Karpas-422 (cell line): Measurements from ENCODE around the gene CCDC85B. TPM values are rescaled to one million over a fixed set of nuclear protein-coding genes. Genes with fewer than 3 reads are reported as not detected.

Source experiments
- DNase-seq: peaks from one replicate; pipeline ENCODE4 v3.0.0-alpha.2; 2015
- H2AFZ ChIP-seq: fragments of 200-600 bp; sonication (generic); 2 replicates; pipeline ENCODE4 v1.6.1; 2014; ENCODE audit warnings: antibody characterized with exemption, low read length, mixed read lengths
- H3K27ac ChIP-seq: fragments of 200-600 bp; sonication (generic); 2 replicates; pipeline ENCODE4 v1.5.1; 2014; ENCODE audit warnings: mild to moderate bottlenecking, low read length, moderate library complexity
- H3K27me3 ChIP-seq: fragments of 200-600 bp; sonication (generic); 2 replicates; pipeline ENCODE4 v1.6.1; 2014; ENCODE audit warnings: low read length, mixed read lengths
- H3K36me3 ChIP-seq: fragments of 200-600 bp; sonication (generic); 2 replicates; pipeline ENCODE4 v1.6.1; 2014; ENCODE audit warnings: low read length, mixed read lengths; ENCODE audit not compliant: insufficient read depth
- H3K4me1 ChIP-seq: fragments of 200-600 bp; sonication (generic); 2 replicates; pipeline ENCODE4 v1.6.1; 2014; ENCODE audit warnings: mild to moderate bottlenecking, low read length, mixed read lengths
- H3K4me2 ChIP-seq: fragments of 200-600 bp; sonication (generic); 2 replicates; pipeline ENCODE4 v1.6.1; 2014; ENCODE audit warnings: low read length, low read depth, mild to moderate bottlenecking; ENCODE audit not compliant: poor library complexity, severe bottlenecking
- H3K4me3 ChIP-seq: fragments of 200-600 bp; sonication (generic); 2 replicates; pipeline ENCODE4 v1.5.1; 2014; ENCODE audit warnings: mild to moderate bottlenecking, antibody characterized with exemption, low read length, mixed read lengths
- H3K79me2 ChIP-seq: fragments of 200-600 bp; sonication (generic); 2 replicates; pipeline ENCODE4 v1.6.1; 2014; ENCODE audit warnings: mild to moderate bottlenecking, low read length, mixed read lengths
- H3K9ac ChIP-seq: fragments of 200-600 bp; sonication (generic); 2 replicates; pipeline ENCODE4 v1.6.0; 2014; ENCODE audit warnings: low read length
- H3K9me2 ChIP-seq: fragments of 200-600 bp; sonication (generic), shearing (Covaris generic); replicated peaks from 2 replicates; pipeline ENCODE4 v1.6.0; 2014; ENCODE audit warnings: mild to moderate bottlenecking, low read length, moderate library complexity; ENCODE audit not compliant: insufficient read depth
- H3K9me3 ChIP-seq: fragments of 300-700, 200-600 bp; sonication (generic); 2 replicates; pipeline ENCODE4 v1.6.1; 2014; ENCODE audit warnings: low read length, mixed read lengths
- H4K20me1 ChIP-seq: fragments of 200-600 bp; sonication (generic); 2 replicates; pipeline ENCODE4 v1.6.1; 2014; ENCODE audit warnings: mild to moderate bottlenecking, antibody characterized with exemption, low read length, low read depth; ENCODE audit not compliant: insufficient read depth
- total RNA-seq: library from RNA; depleted of rRNA; stranded (reverse); fragments of >200 nt; shearing (Covaris generic); gene quantifications from 2 replicates; pipeline ENCODE4 v1.2.3, GENCODE V29; 2014; ENCODE audit warnings: low replicate concordance

Gene CCDC85B
- total RNA-seq, 1 experiment from 2014 or later: 21.3 TPM

- Histone ChIP-seq H3K36me3 (no peaks in the 10 kb centered on the region), H3K4me2 (no peak overlapping the region), H3K27ac (no peak overlapping the region), H3K9me3 (no peaks in the 10 kb centered on the region), H2AFZ (no peak overlapping the region), H3K9ac (no peak overlapping the region), H3K9me2 (no peaks in the 10 kb centered on the region), H3K4me1 (peaks cover 38% of the 10 kb centered on the region), H3K27me3 (no peaks in the 10 kb centered on the region), H3K79me2 (peaks cover 14% of the 10 kb centered on the region), H3K4me3 (no peak overlapping the region), H4K20me1 (peaks cover 8% of the 10 kb centered on the region; the same call in 1 of the 2 replicates)
- DNase-seq: peak; percentile 35
These were observed 5.1 kb downstream of the CCDC85B start for GRCh38 chr11:65895482-65895981.

- Histone ChIP-seq H3K27me3 (no peaks in the 10 kb centered on the region), H3K4me2 (no peak overlapping the region), H3K9me3 (no peaks in the 10 kb centered on the region), H3K4me1 (peaks cover 41% of the 10 kb centered on the region), H3K9me2 (no peaks in the 10 kb centered on the region), H3K36me3 (no peaks in the 10 kb centered on the region), H2AFZ (no peak overlapping the region), H3K79me2 (peaks cover 8% of the 10 kb centered on the region), H4K20me1 (peaks cover 6% of the 10 kb centered on the region; the same call in 1 of the 2 replicates), H3K9ac (no peak overlapping the region), H3K27ac (no peak overlapping the region), H3K4me3 (no peak overlapping the region)
- DNase-seq: no peak
These were observed 5.8 kb downstream of the CCDC85B start for GRCh38 chr11:65896034-65896999.

GRCh38 chr11:65897020-65897471 lies 6.6 kb downstream of the CCDC85B start:
- H3K9ac ChIP-seq: no peak overlapping the region
- peaks cover under 1% of the 10 kb centered on the region; the same call in 1 of the 2 replicates for H3K79me2 ChIP-seq
- no peaks in the 10 kb centered on the region for H3K36me3 ChIP-seq
- no peak overlapping the region for H3K4me3 ChIP-seq
- H2AFZ ChIP-seq: no peak overlapping the region
- H3K27me3 ChIP-seq: no peaks in the 10 kb centered on the region
- H3K27ac ChIP-seq: no peak overlapping the region
- peaks cover 3% of the 10 kb centered on the region; the same call in 1 of the 2 replicates for H4K20me1 ChIP-seq
- H3K9me2 ChIP-seq: no peaks in the 10 kb centered on the region
- no peak overlapping the region for H3K4me2 ChIP-seq
- DNase-seq: no peak
- H3K9me3 ChIP-seq: no peaks in the 10 kb centered on the region
- peaks cover 35% of the 10 kb centered on the region for H3K4me1 ChIP-seq

- no peak overlapping the region for H3K27ac ChIP-seq
- H3K4me3 ChIP-seq: no peak overlapping the region
These were observed 8.3 kb downstream of the CCDC85B start for GRCh38 chr11:65898656-65899355.

GRCh38 chr11:65899356-65900124 lies 9.1 kb downstream of the CCDC85B start:
- Histone ChIP-seq H3K4me1 (peaks cover 11% of the 10 kb centered on the region), H3K4me2 (peak overlapping the region; percentile 69), H3K27ac (no peak overlapping the region), H4K20me1 (no peaks in the 10 kb centered on the region), H2AFZ (no peak overlapping the region), H3K9me3 (no peaks in the 10 kb centered on the region), H3K4me3 (peak overlapping the region; percentile 55; the same call in 1 of the 2 replicates), H3K27me3 (no peaks in the 10 kb centered on the region), H3K79me2 (no peaks in the 10 kb centered on the region), H3K9ac (no peak overlapping the region), H3K9me2 (no peaks in the 10 kb centered on the region), H3K36me3 (no peaks in the 10 kb centered on the region)
- peak; percentile 25 for DNase-seq

More at GRCh38 chr11:65898656-65899355, 8.3 kb downstream of the CCDC85B start:
- Histone ChIP-seq H3K27me3 (no peaks in the 10 kb centered on the region), H3K4me1 (peaks cover 17% of the 10 kb centered on the region), H3K4me2 (no peak overlapping the region), H3K9ac (no peak overlapping the region), H2AFZ (no peak overlapping the region), H3K79me2 (no peaks in the 10 kb centered on the region), H3K9me2 (no peaks in the 10 kb centered on the region), H3K9me3 (no peaks in the 10 kb centered on the region), H3K36me3 (no peaks in the 10 kb centered on the region), H4K20me1 (no peaks in the 10 kb centered on the region)
- no peak for DNase-seq

GRCh38 chr11:65900125-65900898 lies 9.8 kb downstream of the CCDC85B start, which contains the start of gene FOSL1:
Gene FOSL1 (minus strand): TSS chr11:65900388. CDS start chr11:65900339, 49 bp downstream.
- DNase-seq: peak; percentile 87
- H3K36me3 ChIP-seq: no peaks in the 10 kb centered on the region
- no peaks in the 10 kb centered on the region for H3K79me2 ChIP-seq
- H3K4me3 ChIP-seq: peak within 1 kb of the TSS; percentile 55; the same call in 1 of the 2 replicates
- no peaks in the 10 kb centered on the region for H3K27me3 ChIP-seq
- no peaks in the 10 kb centered on the region for H3K9me2 ChIP-seq
- H3K27ac ChIP-seq: no peak within 1 kb of the TSS
- no peaks in the 10 kb centered on the region for H4K20me1 ChIP-seq
- no peaks in the 10 kb centered on the region for H3K9me3 ChIP-seq
- 0 out of 2 replicates have a peak within 1 kb of the TSS, but pooled peaks have one; percentile 27 for H3K9ac ChIP-seq
- peak within 1 kb of the TSS; percentile 69 for H3K4me2 ChIP-seq
- peaks cover 11% of the 10 kb centered on the region for H3K4me1 ChIP-seq
- no peak within 1 kb of the TSS for H2AFZ ChIP-seq

- Histone ChIP-seq H4K20me1 (no peaks in the 10 kb centered on the region), H3K36me3 (no peaks in the 10 kb centered on the region), H3K4me2 (peak overlapping the region; percentile 69), H3K79me2 (no peaks in the 10 kb centered on the region), H3K9me3 (no peaks in the 10 kb centered on the region), H3K4me3 (no peak overlapping the region), H3K9ac (no peak overlapping the region), H3K27me3 (no peaks in the 10 kb centered on the region), H3K9me2 (no peaks in the 10 kb centered on the region), H3K27ac (no peak overlapping the region), H2AFZ (no peak overlapping the region), H3K4me1 (peaks cover 11% of the 10 kb centered on the region)
- no peak for DNase-seq
These were observed 10.4 kb downstream of the CCDC85B start for GRCh38 chr11:65900899-65901180.
